HG02840 (cell line): ENCODE data around the gene LDLRAD1.
"Not testable (repeated sequence)": the region's sequence is repeated elsewhere in the genome, so short reads cannot be mapped to it uniquely, and the experiment has no call there.

Source experiments
- ATAC-seq: cut with Tn5 transposase; IDR thresholded peaks from one replicate; pipeline ENCODE4 v1.9.1; 2021; ENCODE audit warnings: mild to moderate bottlenecking, moderate library complexity, moderate number of reproducible peaks; ENCODE audit not compliant: unreplicated experiment, low FRiP score

The LDLRAD1 gene

DNA sequence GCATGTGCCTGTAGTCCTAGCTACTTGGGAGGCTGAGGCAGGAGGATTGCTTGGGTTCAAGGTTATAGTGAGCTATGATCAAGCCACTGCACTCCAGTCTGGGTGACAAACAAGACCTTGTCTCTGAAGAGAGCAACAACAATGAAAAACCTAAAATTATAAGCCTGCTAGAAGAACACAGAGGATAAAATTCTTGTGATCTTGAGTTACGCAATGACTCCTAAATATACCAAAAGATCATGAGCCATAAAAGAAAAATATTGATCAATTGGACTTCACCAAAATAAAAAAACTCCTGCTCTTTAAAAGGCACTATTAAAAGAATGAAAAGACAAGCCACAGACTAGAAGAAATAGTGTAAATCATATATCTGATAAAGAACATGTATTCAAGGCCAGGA, 22.3 kb downstream of the LDLRAD1 start:
- no peak for ATAC-seq

DNA sequence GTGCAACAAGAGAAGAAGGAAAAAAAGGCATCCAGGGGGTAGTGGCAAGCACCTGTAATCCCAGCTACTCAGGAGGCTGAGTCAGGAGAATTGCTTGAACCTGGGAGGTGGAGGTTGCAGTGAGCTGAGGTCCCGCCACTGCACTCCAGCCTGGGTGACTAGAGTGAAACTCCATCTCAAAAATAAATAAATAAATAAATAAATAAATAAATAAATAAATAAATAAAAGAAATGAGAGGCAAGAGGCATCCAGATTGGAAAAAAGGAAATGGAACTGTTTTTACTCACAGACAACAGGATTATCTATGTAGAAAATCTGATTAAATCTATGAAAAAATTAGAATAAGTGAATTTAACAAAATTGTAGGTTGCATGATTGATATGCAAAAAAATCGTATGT, 23.5 kb downstream of the LDLRAD1 start:
- ATAC-seq: not testable (repeated sequence)

DNA sequence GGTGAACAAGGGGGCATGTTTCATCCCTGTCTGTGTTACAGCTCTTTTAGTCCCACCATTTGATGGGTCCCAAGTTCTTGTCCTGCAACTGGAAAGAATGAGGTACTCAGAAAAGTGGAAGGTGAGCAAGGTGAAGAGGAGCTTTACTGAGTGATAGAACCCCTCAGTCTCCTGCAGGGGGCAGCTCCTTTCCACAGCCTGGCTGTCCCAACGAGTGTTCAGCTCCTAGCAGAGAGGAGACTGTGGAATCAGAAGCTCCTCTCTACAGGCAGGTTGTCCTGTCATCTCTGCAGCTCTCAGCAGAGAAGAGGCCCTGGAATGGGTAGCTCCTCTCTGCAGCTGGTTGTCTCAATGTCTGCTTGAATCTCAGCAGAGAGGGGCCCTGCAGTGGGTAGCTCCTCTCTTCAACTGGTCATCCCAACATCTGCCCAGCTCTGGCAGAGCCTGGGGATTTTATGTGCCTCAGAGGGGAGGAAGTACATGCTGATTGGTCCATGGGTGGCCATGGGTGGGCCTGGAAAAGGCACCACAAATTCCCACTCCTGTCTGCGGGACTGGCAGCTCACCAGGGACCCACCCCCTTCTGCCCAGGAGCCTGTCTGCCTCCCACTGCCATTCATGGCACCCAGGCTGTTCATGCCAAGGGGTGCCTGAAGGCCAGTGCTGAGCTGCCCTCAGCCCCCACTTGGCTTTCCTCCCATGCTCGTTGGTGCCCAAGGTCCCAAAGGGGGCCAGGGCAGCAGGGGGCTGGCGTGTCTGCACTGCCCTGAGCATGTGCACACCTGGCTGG, 25.7 kb downstream of the LDLRAD1 start:
- ATAC-seq: no peak

DNA sequence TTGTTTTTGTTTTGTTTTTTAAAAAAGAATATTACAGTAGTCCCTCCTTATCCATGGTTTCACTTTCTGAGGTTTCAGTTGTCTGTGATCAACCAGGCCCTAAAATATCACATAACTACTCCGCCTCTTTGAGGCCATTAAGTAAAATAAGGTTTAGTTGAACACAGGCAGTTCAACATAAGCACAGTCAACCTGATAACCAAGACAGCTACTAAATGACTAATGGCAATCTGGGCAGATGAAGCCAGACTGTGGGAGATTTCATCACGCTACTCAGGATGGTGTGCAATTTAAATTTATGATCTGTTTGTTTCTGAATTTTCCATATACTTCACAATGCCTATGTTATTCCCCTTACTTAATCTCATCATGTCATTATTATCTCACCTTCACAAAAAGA, 30.1 kb downstream of the LDLRAD1 start:
- no peak for ATAC-seq

DNA sequence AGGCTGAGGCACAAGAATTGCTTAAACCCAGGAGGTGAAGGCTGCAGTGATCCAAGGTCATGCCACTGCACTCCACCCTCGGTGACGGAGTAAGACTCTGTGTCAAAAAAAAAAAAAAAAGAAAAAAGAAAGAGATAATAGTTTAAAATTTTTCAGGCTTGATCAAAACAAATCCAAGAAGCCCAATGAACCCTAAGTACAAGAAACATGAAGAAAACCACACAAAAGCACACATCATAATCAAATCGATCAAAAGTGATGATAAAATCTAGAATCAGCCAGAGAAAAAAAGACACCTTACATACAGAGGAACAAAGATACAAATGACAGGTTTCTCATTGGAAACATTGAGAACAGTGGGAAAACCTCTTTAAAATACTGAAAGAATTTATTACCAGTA, 31.5 kb downstream of the LDLRAD1 start:
- ATAC-seq: no peak

DNA sequence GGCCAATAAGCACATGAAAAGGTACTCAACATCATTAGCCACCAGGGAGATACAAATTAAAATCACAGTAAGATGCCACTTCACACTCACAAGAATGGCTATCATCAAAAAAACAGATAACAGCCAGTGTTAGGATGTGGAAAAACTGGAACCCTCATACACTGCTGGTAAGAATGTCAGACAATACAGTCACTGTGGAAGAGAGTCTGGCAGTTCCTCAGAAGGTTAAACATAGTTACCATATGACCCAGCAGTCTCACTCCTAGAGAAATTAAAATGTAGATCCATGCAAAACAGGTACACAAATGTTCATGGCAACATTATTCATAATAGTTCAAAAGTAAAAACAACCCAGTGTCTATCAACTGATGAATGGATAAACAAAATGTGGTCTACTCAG, 33.3 kb downstream of the LDLRAD1 start:
- no peak for ATAC-seq

DNA sequence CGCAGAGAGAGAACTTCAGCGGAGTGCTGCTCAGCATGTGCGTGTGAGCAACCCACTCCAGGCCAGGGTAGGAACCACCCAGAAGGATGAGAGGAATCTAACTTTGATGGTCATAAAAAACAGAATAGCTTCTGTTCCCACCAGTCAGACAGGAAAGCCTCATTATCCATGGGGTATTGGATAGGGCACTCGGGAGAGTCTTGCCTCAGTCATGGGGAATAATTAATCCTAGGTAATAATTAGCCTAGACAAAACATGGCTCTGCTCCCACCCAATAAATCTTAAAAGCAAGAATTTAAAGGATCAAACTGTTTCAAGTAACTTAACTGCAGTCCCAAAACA, 35.3 kb downstream of the LDLRAD1 start:
- no peak for ATAC-seq

DNA sequence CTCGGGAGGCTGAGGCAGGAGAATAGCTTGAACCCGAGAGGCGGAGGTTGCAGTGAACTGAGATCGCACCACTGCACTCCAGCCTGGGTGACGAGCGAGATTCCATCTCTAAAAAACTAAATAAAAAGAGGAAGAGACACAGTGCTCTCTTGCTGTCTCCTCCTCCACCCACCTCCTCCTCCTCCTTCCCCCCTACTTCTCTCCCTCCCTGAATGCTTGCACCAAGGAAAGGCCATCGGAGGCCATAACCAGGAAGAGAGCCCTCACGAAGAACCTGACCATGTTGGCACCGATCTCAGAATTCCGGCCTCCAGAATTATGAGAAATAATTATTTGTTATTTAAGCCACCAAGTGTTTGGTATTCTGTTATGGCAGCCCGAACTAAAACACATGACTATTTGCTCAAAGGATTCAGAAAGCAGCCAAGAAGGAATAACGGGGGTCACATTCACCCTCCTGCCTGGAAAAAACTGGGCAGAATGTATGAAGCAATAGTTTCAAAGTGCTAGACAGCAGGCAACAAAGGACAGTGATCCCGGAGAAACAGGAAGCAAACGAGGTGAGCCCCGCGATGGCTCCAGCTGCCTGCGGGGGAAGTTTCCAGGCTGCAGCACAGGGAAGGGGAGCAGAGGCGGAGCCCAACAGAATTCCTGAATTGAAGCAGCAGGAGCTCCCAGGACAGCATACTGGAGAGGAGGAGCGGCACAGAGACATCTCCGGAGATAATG, 35.8 kb downstream of the LDLRAD1 start:
- ATAC-seq: no peak

DNA sequence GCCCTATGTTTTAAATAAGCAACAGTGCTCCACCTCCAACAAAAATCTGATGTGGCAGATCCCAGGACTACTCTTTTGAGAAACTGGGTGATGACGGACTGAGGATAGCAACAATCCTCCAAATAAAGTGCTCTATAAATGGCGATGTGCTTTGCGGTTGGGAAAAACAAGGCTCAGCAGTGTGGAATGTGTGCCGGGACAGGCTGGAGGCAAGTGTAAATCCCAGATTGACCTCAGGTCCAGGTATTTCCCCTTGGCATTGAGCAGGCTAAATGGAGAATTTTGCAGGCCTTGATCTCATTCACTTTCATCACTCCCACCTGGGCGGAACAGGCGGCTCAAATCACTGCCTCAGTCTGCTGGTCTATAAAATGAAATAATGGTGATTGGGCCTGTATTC, 36.8 kb downstream of the LDLRAD1 start:
- no peak for ATAC-seq

DNA sequence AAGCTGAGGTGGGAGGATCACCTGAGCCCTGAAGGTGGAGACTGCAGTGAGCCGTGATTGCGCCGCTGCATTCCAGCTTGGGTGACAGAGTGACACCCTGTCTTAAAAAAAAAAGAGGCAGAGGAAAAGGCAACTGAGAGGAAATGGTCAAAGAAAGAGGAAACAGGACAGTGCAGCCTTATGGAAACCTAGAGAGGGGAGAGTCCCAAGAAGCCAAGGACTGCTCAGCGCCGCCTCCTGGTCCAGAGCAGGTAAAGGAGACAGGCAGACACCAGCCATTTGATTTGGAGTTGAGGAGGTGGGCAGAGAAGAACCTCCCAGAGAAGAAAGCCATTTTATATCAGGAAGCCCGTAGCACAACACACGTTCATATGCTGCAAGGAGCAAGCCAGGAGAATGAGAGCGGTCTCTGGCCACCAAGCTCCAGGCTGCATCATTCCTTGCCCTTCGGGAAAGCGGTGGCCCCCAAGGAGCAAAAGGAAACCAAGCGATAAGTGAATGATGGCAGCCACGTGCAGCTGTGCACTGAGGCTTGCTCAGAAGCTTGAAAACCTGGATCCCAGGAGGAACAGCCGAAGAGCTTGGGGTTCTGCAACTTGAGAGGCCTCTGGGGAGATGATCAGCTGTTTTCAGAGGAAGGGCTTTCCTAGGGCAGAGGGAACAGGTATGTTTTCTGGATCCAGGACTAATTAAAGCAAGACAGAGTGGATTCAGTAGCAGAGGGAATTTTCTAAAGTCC, 38.1 kb downstream of the LDLRAD1 start:
- ATAC-seq: no peak

DNA sequence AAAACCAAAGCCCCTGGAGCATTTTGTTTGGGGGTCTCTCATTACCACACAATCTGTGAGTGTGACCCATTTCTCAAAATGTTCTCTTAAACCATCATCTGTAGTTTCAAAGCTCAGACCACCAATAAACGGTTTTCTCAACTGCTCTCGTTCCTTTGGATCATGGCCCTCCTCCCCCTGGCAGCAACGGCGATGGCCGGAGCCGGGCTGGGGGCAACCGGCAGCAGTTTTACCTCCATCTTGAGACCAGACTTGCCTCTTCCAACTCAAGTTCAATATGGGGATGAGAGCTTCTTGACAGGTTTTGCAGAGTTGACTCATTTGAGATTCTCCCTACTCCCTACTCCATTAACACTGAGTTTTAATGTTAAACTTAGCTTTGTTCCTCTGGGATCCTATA, 42.1 kb downstream of the LDLRAD1 start:
- no peak for ATAC-seq

DNA sequence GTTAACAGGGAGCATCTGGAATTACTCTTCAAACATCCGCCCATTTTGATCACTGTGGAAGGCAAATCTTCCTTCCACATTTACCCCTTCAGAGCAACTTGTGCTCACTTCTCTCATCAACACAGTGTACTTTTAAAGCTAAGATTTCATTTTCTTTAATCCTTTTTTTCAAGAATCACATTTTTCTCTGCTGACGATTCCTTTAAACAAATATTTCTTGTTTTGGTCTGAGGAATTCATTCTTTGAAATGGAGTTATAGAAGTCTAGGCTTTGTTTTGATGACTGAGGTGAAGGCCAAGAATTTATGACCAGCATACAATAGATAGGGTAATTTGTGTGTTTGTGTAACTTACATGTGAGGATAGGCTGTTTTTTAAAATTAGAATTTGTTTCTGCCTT, 46.3 kb downstream of the LDLRAD1 start:
- ATAC-seq: no peak

DNA sequence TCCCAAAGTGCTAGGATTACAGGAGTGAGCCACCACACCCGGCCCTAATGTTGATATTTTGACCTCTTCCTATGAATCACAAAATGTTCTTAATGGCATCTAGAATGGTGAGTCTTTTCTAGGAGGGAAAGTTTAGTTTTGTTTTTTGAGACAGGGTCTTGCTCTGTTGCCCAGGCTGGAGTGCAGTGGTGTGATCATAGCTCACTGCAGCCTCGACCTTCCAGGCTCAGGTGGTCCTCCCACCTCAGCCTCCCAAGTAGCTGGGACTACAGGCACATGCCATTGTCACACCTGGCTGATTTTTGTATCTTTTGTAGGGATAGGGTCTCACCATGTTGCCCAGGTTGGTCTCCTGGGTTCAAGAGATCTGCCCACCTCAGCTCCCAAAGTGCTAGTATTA, 48.7 kb downstream of the LDLRAD1 start:
- not testable (repeated sequence) for ATAC-seq

DNA sequence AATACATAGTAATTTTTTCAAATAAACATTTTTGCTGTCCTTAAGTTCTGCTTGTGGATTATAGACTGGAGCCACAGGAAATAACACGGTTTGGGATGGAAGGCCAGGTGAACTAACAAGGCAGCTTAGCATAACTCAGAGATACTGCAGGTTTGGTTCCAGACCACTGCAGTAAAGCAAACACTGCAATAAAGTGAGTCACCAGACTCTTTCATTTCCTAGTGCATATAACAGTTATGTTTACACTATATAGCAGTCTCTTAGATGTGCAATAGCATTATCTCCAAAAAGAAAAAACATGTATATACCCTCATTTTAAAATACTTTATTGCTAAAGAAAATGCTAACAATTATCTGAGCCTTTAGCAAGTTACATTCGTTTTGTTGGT, 49.9 kb downstream of the LDLRAD1 start:
- no peak for ATAC-seq

DNA sequence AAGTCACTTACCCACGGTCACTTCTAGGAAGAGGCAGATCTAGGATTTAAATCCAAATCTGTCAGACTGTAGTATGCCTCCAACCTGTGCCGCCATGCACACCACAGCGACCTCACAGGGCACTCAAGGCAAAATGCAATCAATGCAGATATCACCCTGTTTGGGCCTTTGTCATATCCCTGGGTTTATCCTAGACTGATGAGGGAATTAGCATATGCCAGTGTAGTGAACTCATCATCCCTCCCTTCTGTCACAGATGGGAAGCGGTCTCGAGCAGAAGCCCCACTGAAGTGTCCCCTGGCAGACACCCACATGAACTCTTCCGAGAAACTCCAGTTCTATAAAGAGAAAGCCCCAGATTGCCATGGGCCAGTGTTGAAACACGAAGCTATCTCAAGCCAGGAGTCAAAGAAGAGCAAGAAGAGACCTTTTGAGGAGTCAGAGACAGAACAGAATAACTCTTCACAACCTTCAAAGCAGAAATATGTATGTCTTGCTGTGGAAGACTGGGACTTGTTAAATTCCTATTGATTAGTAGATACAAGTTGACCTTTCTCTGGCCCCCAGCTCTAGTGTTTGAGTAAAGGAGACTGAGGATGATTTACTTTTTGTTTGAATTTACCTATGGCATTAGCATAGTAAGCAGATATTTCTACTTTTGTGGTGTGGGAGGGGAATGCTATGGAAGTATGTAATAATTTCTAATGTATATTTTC, 50.4 kb downstream of the LDLRAD1 start:
- ATAC-seq: no peak

DNA sequence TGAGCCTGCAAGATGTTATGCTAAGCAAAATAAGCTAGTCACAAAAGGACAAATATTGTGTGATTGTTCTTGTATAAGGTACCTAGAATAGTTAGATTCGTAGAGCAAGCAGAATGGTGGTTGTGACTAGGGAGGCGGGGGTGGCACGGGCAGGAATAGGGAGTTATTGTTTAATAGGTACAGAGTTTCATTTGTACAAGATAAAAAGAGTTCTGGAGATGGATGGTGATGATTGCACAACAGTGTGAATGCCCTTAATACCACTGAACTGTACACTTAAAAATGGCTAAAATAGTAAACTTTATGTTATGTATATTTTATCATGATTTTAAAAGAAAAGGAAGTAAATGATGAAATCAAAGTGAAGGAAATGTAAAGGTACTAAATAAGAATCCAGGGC, 51.2 kb downstream of the LDLRAD1 start:
- ATAC-seq: no peak

DNA sequence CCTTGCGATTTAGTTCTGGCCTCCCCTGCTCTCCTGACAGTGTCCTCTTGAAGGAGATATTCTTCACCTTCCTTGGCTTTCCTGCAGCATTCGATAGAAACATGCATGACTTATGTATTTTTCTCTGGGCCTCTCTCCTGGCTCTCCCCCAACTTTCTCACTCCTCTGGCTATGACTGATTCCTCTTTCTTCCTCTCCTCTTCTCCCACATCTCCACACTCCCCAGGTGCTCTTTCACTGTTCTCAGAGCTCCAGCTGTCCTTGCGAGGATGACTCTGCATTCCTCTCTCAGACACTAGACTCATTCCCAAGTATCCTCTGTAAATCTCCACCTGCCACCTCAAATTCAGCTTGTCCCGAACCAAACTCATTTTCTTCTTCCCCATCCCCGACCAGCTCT, 53.9 kb downstream of the LDLRAD1 start:
- no peak for ATAC-seq

DNA sequence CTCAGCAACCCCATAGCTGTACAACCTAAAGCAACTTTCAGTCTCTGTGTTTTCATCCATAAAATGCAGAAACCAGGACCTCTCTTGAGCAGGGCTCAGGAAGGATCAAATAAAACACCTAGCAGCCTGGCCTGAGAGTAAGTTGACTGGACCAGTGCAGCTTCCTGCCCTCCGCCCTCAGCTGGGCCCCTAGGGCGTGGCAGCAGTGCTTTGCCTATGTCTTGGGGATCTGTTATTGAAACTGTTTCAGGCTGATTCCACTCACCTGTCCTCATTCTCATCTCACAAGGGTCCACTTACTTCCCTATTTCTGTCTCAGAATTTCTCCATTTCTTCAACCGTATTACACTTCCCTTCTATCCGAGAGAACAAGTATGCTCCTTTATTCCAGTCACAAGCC, 54.5 kb downstream of the LDLRAD1 start:
- ATAC-seq: no peak

DNA sequence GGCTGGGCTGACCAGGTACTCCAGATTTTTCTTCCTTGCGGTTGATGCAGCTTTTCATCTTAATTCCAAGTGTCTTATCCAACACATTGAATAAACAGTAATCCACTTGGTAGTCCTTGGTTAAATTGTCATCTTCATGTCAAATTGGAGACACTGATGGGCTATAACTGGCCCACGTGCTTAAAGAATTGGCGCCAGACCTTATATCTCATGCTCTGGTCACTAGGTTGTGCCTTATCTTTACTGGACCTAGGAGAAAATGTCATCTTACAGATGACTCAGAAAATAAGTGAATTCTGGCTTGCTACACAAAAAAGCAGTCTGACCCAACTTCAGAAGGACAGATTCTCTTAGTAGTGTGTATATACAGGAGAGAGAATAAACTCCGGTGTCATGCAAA, 55.6 kb downstream of the LDLRAD1 start:
- no peak for ATAC-seq

DNA sequence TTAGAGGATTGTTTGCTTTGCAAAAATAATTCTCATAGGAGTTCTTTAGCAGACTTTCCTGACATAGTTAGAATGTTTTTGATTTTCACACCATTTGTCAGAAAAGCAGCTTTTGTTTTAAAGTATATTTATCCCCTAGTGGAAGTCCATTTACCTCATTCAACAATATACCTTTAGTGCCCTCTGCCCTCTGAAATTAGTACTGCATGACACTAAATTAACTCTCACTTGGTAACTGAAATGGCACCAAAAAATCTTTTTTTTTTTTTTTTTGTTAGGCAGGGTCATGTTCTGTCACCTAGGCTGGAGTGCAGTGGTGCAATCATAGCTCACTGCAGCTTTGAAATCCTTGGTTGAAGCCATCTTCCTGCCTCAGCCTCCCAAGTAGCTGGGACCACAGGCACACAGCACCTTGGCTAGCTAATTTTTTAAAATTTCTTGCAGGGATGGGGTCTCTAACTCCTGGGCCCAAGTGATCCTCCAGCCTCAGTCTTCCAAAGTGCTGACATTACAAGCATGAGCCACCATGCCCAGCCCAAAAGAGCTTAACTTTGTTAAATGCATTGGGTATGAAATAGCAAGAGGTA, 58.2 kb downstream of the LDLRAD1 start:
- ATAC-seq: no peak
